Measurements from ENCODE around the gene LEMD2.

GRCh38 chr6:33770124-33770832 is 18.7 kb downstream of the LEMD2 start:
- TF ChIP-seq POLR2A (IDR thresholded peaks at IDR 0.05; ENCODE audit: low read depth, low read length) = no peak
- TF ChIP-seq CTCF (conservative IDR thresholded peaks at IDR 0.05; ENCODE audit: low read depth, low read length) = no peak
- no peak for TF ChIP-seq MAZ (IDR thresholded peaks at IDR 0.05; ENCODE audit: borderline replicate concordance, low read depth, low read length)
- no peak for TF ChIP-seq RFX5 (IDR thresholded peaks at IDR 0.05; ENCODE audit: low read depth, low read length)
- no peak for TF ChIP-seq RAD21 (IDR thresholded peaks at IDR 0.05; ENCODE audit: low read length)
- TF ChIP-seq USF2 (IDR thresholded peaks at IDR 0.05; ENCODE audit: low read depth, low read length) = no peak
- no peak; the same call in 1 of the 2 replicates for TF ChIP-seq BHLHE40 (IDR thresholded peaks at IDR 0.05; ENCODE audit: low read depth, low read length)
- no peak for TF ChIP-seq SMC3 (IDR thresholded peaks at IDR 0.05; ENCODE audit: low read depth, low read length)
- TF ChIP-seq ELK1 (IDR thresholded peaks at IDR 0.05; ENCODE audit: borderline replicate concordance, low read depth, low read length) = no peak
- no peak for TF ChIP-seq MXI1 (IDR thresholded peaks at IDR 0.05; ENCODE audit: borderline replicate concordance, low read depth, low read length)
- no peak for TF ChIP-seq RCOR1 (IDR thresholded peaks at IDR 0.05; ENCODE audit: insufficient replicate concordance, low read length)
- no peak for TF ChIP-seq CEBPB (IDR thresholded peaks at IDR 0.05; ENCODE audit: low read depth, low read length)
